Osteocyte (in vitro differentiated cells): ENCODE data around the gene SRD5A3. TPM values are rescaled to one million over a fixed set of nuclear protein-coding genes. Genes with fewer than 3 reads are reported as not detected.

ENCODE experiments used
- DNase-seq: peaks from one replicate; pipeline ENCODE4 v3.0.0; 2021; ENCODE audit warnings: mixed read lengths; ENCODE audit not compliant: unreplicated experiment; ENCODE audit errors: extremely low spot score
- H3K27ac Mint-ChIP-seq: one replicate; pipeline ENCODE4 v1.8.0; 2021; ENCODE audit warnings: mild to moderate bottlenecking, mixed read lengths; ENCODE audit not compliant: unreplicated experiment
- H3K27me3 Mint-ChIP-seq: one replicate; pipeline ENCODE4 v1.8.0; 2021; ENCODE audit warnings: mixed read lengths; ENCODE audit not compliant: unreplicated experiment
- H3K36me3 Mint-ChIP-seq: one replicate; pipeline ENCODE4 v1.8.0; 2021; ENCODE audit warnings: mixed read lengths; ENCODE audit not compliant: unreplicated experiment
- H3K4me1 Mint-ChIP-seq: one replicate; pipeline ENCODE4 v1.8.0; 2021; ENCODE audit warnings: mixed read lengths; ENCODE audit not compliant: unreplicated experiment
- H3K4me3 Mint-ChIP-seq: one replicate; pipeline ENCODE4 v1.8.0; 2021; ENCODE audit warnings: mild to moderate bottlenecking, moderate library complexity, mixed read lengths; ENCODE audit not compliant: unreplicated experiment
- H3K9me3 Mint-ChIP-seq: one replicate; pipeline ENCODE4 v1.8.0; 2021; ENCODE audit warnings: mixed read lengths; ENCODE audit not compliant: unreplicated experiment
- CTCF ChIP-seq: fragments of 200-600 bp; sonication (generic); IDR thresholded peaks from 2 replicates; pipeline ENCODE4 v1.5.0; 2021; ENCODE audit warnings: antibody characterized with exemption, mild to moderate bottlenecking, moderate library complexity
- total RNA-seq: library from RNA; stranded (reverse); gene quantifications from 2 replicates; pipeline ENCODE4 v1.2.1, GENCODE V29; 2021

SRD5A3 gene
- total RNA-seq, 1 donor from 2014 or later: 19.8 TPM

- Mint-ChIP-seq H3K4me1 (no peaks in the 10 kb centered on the region), H3K36me3 (no peaks in the 10 kb centered on the region), H3K27me3 (peaks cover 71% of the 10 kb centered on the region), H3K9me3 (no peaks in the 10 kb centered on the region), H3K4me3 (no peak overlapping the region), H3K27ac (no peak overlapping the region)
- DNase-seq: no peak
- TF ChIP-seq CTCF: peak; percentile 79
Observed at GRCh38 chr4:55321707-55322264, 24.3 kb upstream of the SRD5A3 start.

GRCh38 chr4:55323375-55323774, 22.7 kb upstream of the SRD5A3 start:
- Mint-ChIP-seq H3K36me3 (no peaks in the 10 kb centered on the region), H3K9me3 (no peaks in the 10 kb centered on the region), H3K4me3 (no peak overlapping the region), H3K27me3 (peaks cover 61% of the 10 kb centered on the region), H3K4me1 (no peaks in the 10 kb centered on the region), H3K27ac (no peak overlapping the region)
- DNase-seq: no peak
- no peak for TF ChIP-seq CTCF

- Mint-ChIP-seq H3K27ac (no peak overlapping the region), H3K27me3 (peaks cover 39% of the 10 kb centered on the region), H3K4me3 (no peak overlapping the region), H3K9me3 (peaks cover 12% of the 10 kb centered on the region), H3K4me1 (no peaks in the 10 kb centered on the region), H3K36me3 (peaks cover 2% of the 10 kb centered on the region)
- no peak for DNase-seq
- TF ChIP-seq CTCF: no peak
Observed at GRCh38 chr4:55326629-55327028, 19.4 kb upstream of the SRD5A3 start.

- Mint-ChIP-seq H3K9me3 (peaks cover 12% of the 10 kb centered on the region), H3K36me3 (peaks cover 2% of the 10 kb centered on the region), H3K4me3 (no peak overlapping the region), H3K27ac (no peak overlapping the region), H3K4me1 (no peaks in the 10 kb centered on the region), H3K27me3 (peaks cover 43% of the 10 kb centered on the region)
- no peak for TF ChIP-seq CTCF
- no peak for DNase-seq
Observed at GRCh38 chr4:55329012-55329411, 17.0 kb upstream of the SRD5A3 start.

GRCh38 chr4:55330241-55330640, 15.8 kb upstream of the SRD5A3 start:
- Mint-ChIP-seq H3K27ac (no peak overlapping the region), H3K4me1 (no peaks in the 10 kb centered on the region), H3K4me3 (no peak overlapping the region), H3K27me3 (peaks cover 39% of the 10 kb centered on the region), H3K36me3 (peaks cover 2% of the 10 kb centered on the region), H3K9me3 (peaks cover 12% of the 10 kb centered on the region)
- no peak for DNase-seq
- TF ChIP-seq CTCF: no peak
